ENCODE data around the gene AKAP13.
"Not testable (repeated sequence)": the region's sequence is repeated elsewhere in the genome, so short reads cannot be mapped to it uniquely, and the experiment has no call there.

DNA sequence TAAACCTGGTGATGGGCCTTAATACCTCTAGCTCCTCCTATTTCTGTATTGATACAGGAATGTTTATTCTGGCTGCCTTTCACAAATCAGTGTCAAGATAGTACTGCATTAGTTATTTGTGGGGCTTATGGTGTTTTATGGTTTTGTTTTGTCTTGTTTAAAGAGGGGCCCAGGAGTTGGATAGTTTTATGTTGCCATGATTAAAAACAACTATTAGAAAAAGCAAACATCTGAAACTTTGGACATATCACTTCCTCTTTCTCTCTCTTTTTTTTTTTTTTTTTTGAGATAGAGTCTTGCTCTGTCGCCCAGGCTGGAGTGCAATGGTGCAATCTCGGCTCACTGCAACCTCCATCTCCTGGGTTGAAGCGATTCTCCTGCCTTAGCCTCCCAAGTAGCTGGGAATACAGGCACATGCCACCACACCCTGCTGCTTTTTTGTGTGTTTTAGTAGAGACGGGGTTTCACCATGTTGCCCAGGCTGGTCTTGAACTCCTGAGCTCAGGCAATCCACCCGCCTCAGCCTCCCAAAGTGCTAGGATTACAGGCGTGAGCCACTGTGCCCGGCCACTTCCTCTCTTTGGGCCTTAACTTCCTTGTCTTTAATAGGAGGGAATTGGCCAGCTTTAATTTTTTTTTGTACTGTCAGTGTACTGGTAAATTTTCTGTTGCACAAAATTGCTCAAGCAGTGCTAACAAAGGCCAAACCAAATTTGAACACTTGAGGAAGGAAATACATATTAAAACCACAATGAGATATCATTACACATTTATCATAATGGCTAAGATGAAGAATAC lies 155.3 kb downstream of the AKAP13 start:
- TF ChIP-seq EZH2 (IDR thresholded peaks at IDR 0.05; ENCODE audit: borderline replicate concordance, insufficient read depth, low read length, poor library complexity, severe bottlenecking); POLR2AphosphoS5 (IDR thresholded peaks at IDR 0.05); EP300 (conservative IDR thresholded peaks at IDR 0.05; ENCODE audit: poor library complexity, severe bottlenecking): not testable (repeated sequence)
- TF ChIP-seq, protein P1, sequence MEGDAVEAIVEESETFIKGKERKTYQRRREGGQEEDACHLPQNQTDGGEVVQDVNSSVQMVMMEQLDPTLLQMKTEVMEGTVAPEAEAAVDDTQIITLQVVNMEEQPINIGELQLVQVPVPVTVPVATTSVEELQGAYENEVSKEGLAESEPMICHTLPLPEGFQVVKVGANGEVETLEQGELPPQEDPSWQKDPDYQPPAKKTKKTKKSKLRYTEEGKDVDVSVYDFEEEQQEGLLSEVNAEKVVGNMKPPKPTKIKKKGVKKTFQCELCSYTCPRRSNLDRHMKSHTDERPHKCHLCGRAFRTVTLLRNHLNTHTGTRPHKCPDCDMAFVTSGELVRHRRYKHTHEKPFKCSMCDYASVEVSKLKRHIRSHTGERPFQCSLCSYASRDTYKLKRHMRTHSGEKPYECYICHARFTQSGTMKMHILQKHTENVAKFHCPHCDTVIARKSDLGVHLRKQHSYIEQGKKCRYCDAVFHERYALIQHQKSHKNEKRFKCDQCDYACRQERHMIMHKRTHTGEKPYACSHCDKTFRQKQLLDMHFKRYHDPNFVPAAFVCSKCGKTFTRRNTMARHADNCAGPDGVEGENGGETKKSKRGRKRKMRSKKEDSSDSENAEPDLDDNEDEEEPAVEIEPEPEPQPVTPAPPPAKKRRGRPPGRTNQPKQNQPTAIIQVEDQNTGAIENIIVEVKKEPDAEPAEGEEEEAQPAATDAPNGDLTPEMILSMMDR (IDR thresholded peaks at IDR 0.05; ENCODE audit: poor library complexity, severe bottlenecking) = not testable (repeated sequence)

Data from neural cell (in vitro differentiated cells).